Retina (tissue), 1 donor: ENCODE results near the gene OSCP1.

ENCODE experiments used
- DNase-seq: peaks from one replicate; pipeline ENCODE4 v3.0.0-alpha.2; 2016

Gene OSCP1

DNA sequence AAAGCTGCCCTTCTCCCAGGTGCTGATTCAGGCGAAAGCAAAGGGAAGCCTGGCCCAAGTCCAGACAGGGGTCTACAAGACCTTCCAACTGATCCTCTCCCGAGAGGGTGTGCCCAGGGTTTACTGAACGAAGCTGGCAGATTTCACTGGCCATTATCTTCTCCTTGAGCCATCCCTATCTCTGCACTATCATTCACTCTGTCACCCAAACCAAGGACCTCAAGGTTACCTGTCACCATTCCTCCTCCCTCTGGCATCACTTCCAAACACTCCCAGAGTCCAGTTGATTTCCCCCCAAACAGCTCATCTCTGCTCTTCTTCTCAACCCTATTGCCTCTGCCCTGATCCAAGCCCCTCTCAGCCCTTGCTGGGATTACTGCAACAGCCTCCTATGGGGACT is 69.5 kb downstream of the OSCP1 start:
- no peak for DNase-seq

DNA sequence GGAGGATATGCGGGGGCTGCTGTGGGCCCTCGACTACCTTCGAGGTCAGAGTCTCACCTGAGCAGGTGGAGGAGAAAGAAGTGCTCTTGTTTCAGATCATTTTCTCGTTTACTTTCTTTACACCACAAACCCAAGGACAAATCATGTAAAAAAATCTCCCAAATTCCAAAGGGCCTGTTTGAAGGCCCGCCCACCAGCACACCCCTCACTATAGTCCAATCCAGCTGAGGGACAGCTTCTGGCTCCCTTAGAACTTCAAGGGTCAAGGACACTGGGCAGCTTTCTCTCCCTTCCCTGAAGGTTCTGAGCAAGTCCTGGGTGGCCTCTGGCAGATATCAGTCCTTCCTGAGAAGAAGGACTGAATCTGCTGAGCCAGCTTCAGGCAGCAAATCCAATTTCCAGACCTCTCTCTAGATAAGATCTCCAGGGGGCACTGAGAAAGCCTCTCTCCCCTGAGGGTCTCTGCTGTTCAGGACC is 70.1 kb downstream of the OSCP1 start:
- DNase-seq = no peak

DNA sequence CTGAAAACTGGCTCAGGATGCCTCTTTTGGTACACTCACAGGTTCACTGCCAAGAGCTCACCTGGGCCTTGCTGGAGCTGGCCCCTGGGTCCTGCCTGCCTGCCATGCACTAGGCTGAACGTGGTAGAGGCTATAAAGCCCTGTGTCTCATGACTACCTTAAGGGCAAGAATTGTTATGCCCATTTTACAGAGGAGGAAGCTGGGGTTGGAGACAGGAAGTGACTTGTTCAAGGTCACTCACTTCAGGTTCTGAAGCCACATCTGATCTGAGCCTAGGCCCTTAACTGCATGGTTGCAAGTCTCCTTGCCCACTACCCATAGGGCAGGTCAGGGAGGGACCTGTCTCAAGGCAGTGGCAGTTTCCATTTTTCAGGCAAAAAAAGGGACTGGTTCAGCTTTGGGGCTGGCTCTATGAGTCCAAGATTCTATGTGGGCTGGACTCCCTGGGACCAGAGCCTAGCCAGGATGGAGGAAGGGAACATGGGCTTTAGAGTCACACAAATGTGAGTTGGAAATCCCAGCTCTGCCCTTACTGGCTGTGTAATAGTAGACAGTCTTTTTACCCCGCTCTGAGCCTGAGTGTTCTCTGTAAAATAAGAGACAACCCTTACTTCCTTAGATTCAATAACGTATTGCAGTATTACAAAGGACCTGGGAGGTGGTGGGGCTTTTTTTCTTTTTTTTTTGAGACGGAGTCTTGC is 72.3 kb downstream of the OSCP1 start:
- DNase-seq = no peak

DNA sequence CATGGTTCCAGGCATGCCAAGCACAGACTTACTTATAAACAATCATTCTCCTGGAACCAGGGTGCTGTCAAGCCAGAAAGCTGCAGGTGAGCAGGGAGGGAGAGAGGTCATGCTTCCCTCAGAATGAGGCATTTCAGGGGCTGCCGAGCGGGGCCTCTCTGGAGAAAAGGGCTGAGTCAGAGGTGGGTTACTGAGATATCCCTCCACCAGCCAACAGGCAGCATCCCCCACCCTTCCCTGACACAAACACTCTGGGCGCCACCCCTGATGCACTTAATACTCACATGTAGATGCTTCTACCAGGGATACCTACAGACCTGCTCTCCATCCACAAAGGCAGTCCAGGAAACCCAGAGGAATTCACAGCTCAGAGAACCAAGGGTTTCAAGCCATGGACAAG is 77.6 kb downstream of the OSCP1 start:
- no peak for DNase-seq

DNA sequence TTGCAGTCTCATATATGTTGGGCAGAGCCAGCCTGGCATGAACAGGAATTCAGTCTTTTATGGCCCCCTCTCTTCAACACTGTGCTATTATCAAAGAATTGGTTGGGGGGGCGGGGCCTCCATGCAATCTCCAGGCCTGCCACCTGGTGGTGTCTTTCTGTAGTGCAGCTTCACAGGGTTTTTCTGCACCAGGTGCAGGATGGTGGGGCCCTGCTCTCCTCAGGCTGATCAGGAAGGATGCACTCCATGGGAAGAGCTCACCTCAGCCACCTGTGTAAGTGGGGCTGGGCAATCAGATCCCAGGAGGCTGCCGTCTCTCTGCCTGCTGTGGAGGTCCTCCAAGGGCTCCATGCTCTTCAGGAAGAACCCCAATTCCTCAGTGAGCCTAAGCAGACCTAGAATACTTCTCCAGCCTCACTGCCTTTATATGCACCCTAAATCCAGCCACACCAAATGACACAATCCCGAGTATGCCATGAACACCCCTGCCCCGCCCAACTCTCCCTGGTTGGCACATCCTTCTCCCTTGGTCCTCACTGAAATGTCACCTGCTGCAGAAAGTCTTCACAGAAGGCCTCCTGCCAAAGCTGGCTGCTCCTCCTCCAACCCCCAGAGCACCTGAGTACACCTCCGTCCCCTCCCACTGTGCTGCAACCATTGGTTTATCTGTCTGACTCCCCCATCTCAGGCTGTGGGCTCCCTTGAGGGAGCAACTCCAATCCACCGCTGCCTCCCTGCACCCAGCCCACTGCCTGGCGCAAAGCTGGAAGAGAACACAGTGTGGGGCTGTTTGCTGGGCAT is 81.0 kb downstream of the OSCP1 start:
- DNase-seq = peak; percentile 82
